ENCODE results near the gene GPNMB.
A peak's percentile ranks its signal among the peaks of the same experiment; 100 is the strongest.

GPNMB gene

GRCh38 chr7:23276947-23277346, 30.4 kb downstream of the GPNMB start:
- DNase-seq (ENCODE audit: low read depth) = no peak
- TF ChIP-seq, protein P1, sequence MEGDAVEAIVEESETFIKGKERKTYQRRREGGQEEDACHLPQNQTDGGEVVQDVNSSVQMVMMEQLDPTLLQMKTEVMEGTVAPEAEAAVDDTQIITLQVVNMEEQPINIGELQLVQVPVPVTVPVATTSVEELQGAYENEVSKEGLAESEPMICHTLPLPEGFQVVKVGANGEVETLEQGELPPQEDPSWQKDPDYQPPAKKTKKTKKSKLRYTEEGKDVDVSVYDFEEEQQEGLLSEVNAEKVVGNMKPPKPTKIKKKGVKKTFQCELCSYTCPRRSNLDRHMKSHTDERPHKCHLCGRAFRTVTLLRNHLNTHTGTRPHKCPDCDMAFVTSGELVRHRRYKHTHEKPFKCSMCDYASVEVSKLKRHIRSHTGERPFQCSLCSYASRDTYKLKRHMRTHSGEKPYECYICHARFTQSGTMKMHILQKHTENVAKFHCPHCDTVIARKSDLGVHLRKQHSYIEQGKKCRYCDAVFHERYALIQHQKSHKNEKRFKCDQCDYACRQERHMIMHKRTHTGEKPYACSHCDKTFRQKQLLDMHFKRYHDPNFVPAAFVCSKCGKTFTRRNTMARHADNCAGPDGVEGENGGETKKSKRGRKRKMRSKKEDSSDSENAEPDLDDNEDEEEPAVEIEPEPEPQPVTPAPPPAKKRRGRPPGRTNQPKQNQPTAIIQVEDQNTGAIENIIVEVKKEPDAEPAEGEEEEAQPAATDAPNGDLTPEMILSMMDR (conservative IDR thresholded peaks at IDR 0.05; ENCODE audit: low read depth, low read length) = no peak
- no peak overlapping the region for H3K4me3 ChIP-seq (ENCODE audit: low read length)

DNA sequence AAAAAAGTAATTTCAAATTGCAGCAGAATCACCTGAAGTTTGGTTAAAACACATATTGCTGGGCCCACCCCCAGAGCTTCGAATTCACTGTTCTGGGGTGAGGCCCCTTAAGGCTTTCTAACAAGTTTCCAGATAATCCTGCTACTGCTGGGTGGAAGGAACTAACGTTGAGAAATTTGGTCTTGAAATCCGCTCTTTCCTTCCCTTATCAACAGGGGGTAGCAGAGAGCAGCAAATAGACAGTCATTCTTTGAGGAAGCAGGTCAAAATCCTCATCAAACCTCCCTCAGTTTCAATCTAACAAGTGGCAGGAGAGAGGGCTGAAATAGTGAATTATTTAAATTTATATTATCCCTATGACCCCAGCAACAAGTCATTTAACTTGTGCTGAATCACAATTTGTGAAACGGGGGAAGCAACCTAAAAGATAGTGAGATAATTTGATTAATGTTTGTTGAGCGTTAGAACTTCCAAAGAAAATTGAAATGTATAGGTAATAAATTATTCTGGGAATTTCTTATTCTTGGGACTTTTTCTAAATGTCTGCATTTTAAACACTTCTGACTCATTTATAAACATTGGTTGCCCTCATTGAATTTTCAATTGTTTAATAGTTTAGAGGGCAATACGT, 30.9 kb downstream of the GPNMB start:
- TF ChIP-seq, protein P1 (conservative IDR thresholded peaks at IDR 0.05; ENCODE audit: low read depth, low read length) = peak; percentile 84
- H3K4me3 ChIP-seq (ENCODE audit: low read length) = no peak overlapping the region
- peak; percentile 36 for DNase-seq (ENCODE audit: low read depth)

DNA sequence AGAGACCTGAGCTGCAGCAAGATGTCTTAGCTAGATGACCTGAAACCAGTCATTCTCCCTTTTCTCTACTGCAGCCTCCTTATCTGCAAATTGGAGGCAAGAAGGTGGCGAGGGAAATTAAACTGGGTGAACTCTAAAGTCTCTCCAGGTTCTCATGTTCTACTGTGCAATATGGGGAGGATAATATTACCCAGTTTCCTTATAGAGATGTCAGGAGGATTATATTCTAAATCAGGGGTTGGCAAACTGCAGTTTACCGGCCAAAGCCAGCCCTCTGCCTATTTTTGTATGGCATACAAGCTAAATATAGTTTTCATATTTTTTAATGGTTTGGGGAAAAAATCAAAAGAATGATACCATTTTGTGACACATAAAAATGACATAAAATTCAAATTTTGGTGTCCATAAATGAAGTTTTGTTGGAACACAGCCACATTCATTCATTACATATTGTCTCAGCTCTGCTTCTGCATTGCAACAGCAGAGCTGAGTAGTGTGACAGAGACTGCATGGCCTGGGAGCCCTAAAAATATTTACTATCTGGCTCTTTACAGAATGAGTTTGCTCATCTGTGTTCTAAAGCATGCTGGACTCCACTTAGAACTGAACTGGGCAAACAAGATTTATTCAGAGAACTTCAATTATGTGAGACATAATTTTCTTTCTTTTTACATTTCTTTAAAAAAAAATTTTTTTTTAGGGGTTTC, 33.4 kb downstream of the GPNMB start:
- no peak for DNase-seq (ENCODE audit: low read depth)
- TF ChIP-seq, protein P1 (conservative IDR thresholded peaks at IDR 0.05; ENCODE audit: low read depth, low read length) = no peak
- H3K4me3 ChIP-seq (ENCODE audit: low read length) = no peak overlapping the region

DNA sequence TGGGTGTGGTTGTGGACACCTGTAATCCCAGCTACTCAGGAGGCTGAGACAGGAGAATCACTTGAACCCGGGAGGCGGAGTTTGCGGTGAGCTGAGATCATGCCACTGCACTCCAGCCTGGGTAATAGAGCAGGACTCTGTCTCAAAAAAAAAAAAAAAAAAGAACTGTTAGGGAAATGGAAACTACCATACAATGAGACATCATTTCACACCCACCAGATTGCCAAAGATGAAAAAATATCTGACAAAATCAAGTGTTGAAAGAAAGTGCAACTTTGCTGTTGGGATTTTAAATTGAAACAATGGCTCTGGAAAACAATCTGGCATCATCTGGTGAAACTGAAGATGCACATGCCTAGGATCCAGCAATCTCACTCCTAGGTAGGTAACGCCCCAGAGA, 36.5 kb downstream of the GPNMB start:
- no peak overlapping the region for H3K4me3 ChIP-seq (ENCODE audit: low read length)
- no peak for DNase-seq (ENCODE audit: low read depth)
- TF ChIP-seq, protein P1 (conservative IDR thresholded peaks at IDR 0.05; ENCODE audit: low read depth, low read length) = no peak

GRCh38 chr7:23284871-23285270, 38.3 kb downstream of the GPNMB start:
- no peak for DNase-seq (ENCODE audit: low read depth)
- H3K4me3 ChIP-seq (ENCODE audit: low read length) = no peak overlapping the region
- TF ChIP-seq, protein P1 (conservative IDR thresholded peaks at IDR 0.05; ENCODE audit: low read depth, low read length) = no peak

GRCh38 chr7:23285657-23286646, 39.4 kb downstream of the GPNMB start:
- H3K4me3 ChIP-seq (ENCODE audit: low read length) = no peak overlapping the region
- DNase-seq (ENCODE audit: low read depth) = no peak
- TF ChIP-seq, protein P1 (conservative IDR thresholded peaks at IDR 0.05; ENCODE audit: low read depth, low read length) = no peak

Measured in retinal pigment epithelial cell (primary cell).